GM21360 (cell line): ENCODE data around the gene CENPQ.

Source experiments
- ATAC-seq: cut with Tn5 transposase; IDR thresholded peaks from one replicate; pipeline ENCODE4 v1.9.1; 2021; ENCODE audit warnings: mild to moderate bottlenecking, moderate library complexity; ENCODE audit not compliant: unreplicated experiment

CENPQ gene

GRCh38 chr6:49499623-49500022, 36.5 kb downstream of the CENPQ start, which contains the start of gene GLYATL3:
GLYATL3 (plus strand) TSS chr6:49499923; CDS start chr6:49511991, 12,068 bp downstream.
- no peak for ATAC-seq

- ATAC-seq, result no peak
These were observed 41.5 kb downstream of the CENPQ start for GRCh38 chr6:49504666-49505065.

- no peak for ATAC-seq
These were observed 43.5 kb downstream of the CENPQ start for GRCh38 chr6:49506569-49507111.

- ATAC-seq, result no peak
These were observed 46.2 kb downstream of the CENPQ start for GRCh38 chr6:49509342-49509741.

- ATAC-seq, result no peak
These were observed 50.2 kb downstream of the CENPQ start for GRCh38 chr6:49513153-49513989.

GRCh38 chr6:49514571-49515484, 51.7 kb downstream of the CENPQ start:
- ATAC-seq, result no peak

GRCh38 chr6:49515485-49516146, 52.4 kb downstream of the CENPQ start:
- ATAC-seq, result no peak

- no peak for ATAC-seq
These were observed 53.0 kb downstream of the CENPQ start for GRCh38 chr6:49516147-49516505.

- no peak for ATAC-seq
These were observed 54.7 kb downstream of the CENPQ start for GRCh38 chr6:49517919-49518318.

GRCh38 chr6:49519660-49520059, 56.5 kb downstream of the CENPQ start:
- peak; percentile 94 for ATAC-seq

GRCh38 chr6:49522710-49523593, 59.8 kb downstream of the CENPQ start:
- no peak for ATAC-seq

- ATAC-seq, result no peak
These were observed 60.7 kb downstream of the CENPQ start for GRCh38 chr6:49523901-49524300.

GRCh38 chr6:49524541-49524940, 61.4 kb downstream of the CENPQ start:
- ATAC-seq, result no peak

GRCh38 chr6:49526598-49526997, 63.4 kb downstream of the CENPQ start:
- ATAC-seq, result no peak

- no peak for ATAC-seq
These were observed 64.2 kb downstream of the CENPQ start for GRCh38 chr6:49527320-49527719.

GRCh38 chr6:49528571-49528970, 65.4 kb downstream of the CENPQ start:
- ATAC-seq, result no peak

- ATAC-seq, result no peak
These were observed 67.1 kb downstream of the CENPQ start for GRCh38 chr6:49530141-49530776.

- ATAC-seq, result peak; percentile 99
These were observed 68.8 kb downstream of the CENPQ start for GRCh38 chr6:49531774-49532569.

GRCh38 chr6:49535795-49536194, 72.6 kb downstream of the CENPQ start:
- ATAC-seq, result no peak
